Panc1 (cell line): Measurements from ENCODE around the gene ALK. TPM values are rescaled to one million over a fixed set of nuclear protein-coding genes. Genes with fewer than 3 reads are reported as not detected.

Experiments used
- ATAC-seq: fragments of 200-7000 bp; cut with Tn5 transposase; 2 replicates; pipeline ENCODE4 v1.9.1; 2020; ENCODE audit warnings: mild to moderate bottlenecking, moderate library complexity
- BruUV-seq: library from RNA; stranded (reverse); fragments of 400-500 nt; replicated peaks from 2 replicates; lab custom pipeline; 2021; lab: Mats Ljungman, UMichigan
- CTCF ChIA-PET: fragments of 300-600 bp; sonication (Branson Sonifier 250); formaldehyde crosslinking; loops from one replicate; lab custom pipeline; 2022; ENCODE audit warnings: antibody characterized with exemption; lab: Charles Lee
- POLR2A ChIA-PET: fragments of 300-600 bp; sonication (Branson Sonifier 250); formaldehyde crosslinking; loops from one replicate; lab custom pipeline; 2022; ENCODE audit warnings: antibody characterized with exemption; lab: Charles Lee
- DNase-seq: peaks from one replicate; pipeline ENCODE4 v3.0.0-alpha.2; 2010; ENCODE audit warnings: low read depth, low spot score
- H3K27ac ChIP-seq: 2 replicates; pipeline ENCODE4 v1.5.1; 2011; ENCODE audit warnings: mild to moderate bottlenecking, low read length, inconsistent platforms
- H3K27me3 ChIP-seq: fragments of 200-500 bp; sonication (Bioruptor generic); 2 replicates; pipeline ENCODE4 v1.6.0; 2014; ENCODE audit warnings: low read length, inconsistent platforms; ENCODE audit not compliant: control insufficient read depth, insufficient read depth
- H3K36me3 ChIP-seq: fragments of 200-500 bp; sonication (Bioruptor generic); 2 replicates; pipeline ENCODE4 v1.5.1; 2014; ENCODE audit warnings: inconsistent platforms, mild to moderate bottlenecking, low read length, moderate library complexity; ENCODE audit not compliant: control insufficient read depth, insufficient read depth
- H3K4me1 ChIP-seq: 2 replicates; pipeline ENCODE4 v1.5.1; 2011; ENCODE audit warnings: inconsistent platforms, mild to moderate bottlenecking, low read length, moderate library complexity; ENCODE audit not compliant: control insufficient read depth, insufficient read depth
- H3K4me3 ChIP-seq, 2 experiments: 2 replicates each; pipeline ENCODE4 v1.5.1; 2011 to 2012; ENCODE audit warnings: low read depth in 2 of 2, low read length in 2 of 2, mild to moderate bottlenecking in 2 of 2, inconsistent platforms in 1 of 2, moderate library complexity in 1 of 2
- H3K9me3 ChIP-seq: fragments of 200-500 bp; sonication (Bioruptor generic); 2 replicates; pipeline ENCODE4 v1.5.1; 2014; ENCODE audit warnings: low read depth, mild to moderate bottlenecking, inconsistent platforms, low read length, moderate library complexity; ENCODE audit not compliant: control insufficient read depth, insufficient read depth
- POLR2AphosphoS5 ChIP-seq: IDR thresholded peaks from 2 replicates; pipeline ENCODE4 v1.6.1; 2012; ENCODE audit warnings: mild to moderate bottlenecking, low read depth, low read length, moderate library complexity
- SIN3A ChIP-seq: IDR thresholded peaks from 2 replicates; pipeline ENCODE4 v1.6.1; 2012; ENCODE audit warnings: low read depth, mild to moderate bottlenecking, low read length, moderate library complexity, borderline replicate concordance; ENCODE audit not compliant: insufficient read depth
- TCF7L2 ChIP-seq: IDR thresholded peaks from 2 replicates; pipeline ENCODE4 v1.6.1; 2011; ENCODE audit warnings: mild to moderate bottlenecking, low read depth, low read length, inconsistent platforms
- in situ Hi-C: cut with HindIII; loops from 2 replicates; pipeline ENCODE4 v1.10.0; 2016; ENCODE audit warnings: low sequenced_read_pairs, low pct_unique_long_range_greater_than_20kb
- intact Hi-C: fragments of 100-400 bp; cut with micrococcal nuclease; formaldehyde crosslinking; loops from one replicate; pipeline ENCODE4 v1.10.0; 2022; ENCODE audit not compliant: unreplicated experiment
- total RNA-seq: library from RNA; stranded (reverse); gene quantifications from one replicate; pipeline ENCODE4 v1.2.1, GENCODE V29; 2021; ENCODE audit not compliant: unreplicated experiment
- TF ChIP-seq, protein P1 (sequence below), 2 experiments: IDR thresholded peaks; 2 replicates each; pipeline ENCODE4 v1.6.1; 2011 to 2012; ENCODE audit warnings: low read depth in 2 of 2, control low read depth in 1 of 2, low read length in 1 of 2, mild to moderate bottlenecking in 1 of 2, moderate library complexity in 1 of 2; ENCODE audit not compliant: insufficient read depth in 1 of 2
- TF ChIP-seq, protein P2 (sequence below): fragments of 450-650 bp; IDR thresholded peaks from 2 replicates; pipeline ENCODE4 v1.5.1; 2017; ENCODE audit warnings: mild to moderate bottlenecking

ALK gene
- total RNA-seq, 1 experiment from 2014 or later, result not detected

DNA sequence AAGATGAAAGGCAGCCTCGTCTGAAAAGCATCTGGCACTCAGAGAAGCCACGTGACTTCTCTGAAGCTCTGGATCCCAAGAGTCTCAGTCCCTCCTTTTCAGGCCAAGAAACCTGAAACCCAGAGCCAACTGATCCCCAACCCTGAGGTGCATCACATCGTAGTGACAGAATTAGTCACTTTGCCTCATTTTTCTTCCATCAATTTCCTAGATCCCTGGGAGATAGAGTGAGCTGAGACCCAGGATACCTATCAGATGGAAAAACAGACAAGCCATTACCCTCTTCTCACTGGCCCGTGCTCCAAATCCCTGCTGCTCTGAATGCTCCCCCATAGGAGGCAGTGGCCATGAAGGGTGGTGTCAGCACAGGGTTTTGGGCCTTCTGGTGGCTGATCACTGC is 113.1 kb downstream of the ALK start:
- H3K27ac ChIP-seq, result no peak overlapping the region
- H3K4me1 ChIP-seq, result no peaks in the 10 kb centered on the region
- no peaks in the 10 kb centered on the region for H3K9me3 ChIP-seq
- POLR2A ChIA-PET, result no interaction called here
- DNase-seq (no peak), ATAC-seq (no peak)
- no TSS peak for BruUV-seq
- peaks cover 2% of the 10 kb centered on the region; the same call in 1 of the 2 replicates for H3K27me3 ChIP-seq
- TF ChIP-seq, protein P1, sequence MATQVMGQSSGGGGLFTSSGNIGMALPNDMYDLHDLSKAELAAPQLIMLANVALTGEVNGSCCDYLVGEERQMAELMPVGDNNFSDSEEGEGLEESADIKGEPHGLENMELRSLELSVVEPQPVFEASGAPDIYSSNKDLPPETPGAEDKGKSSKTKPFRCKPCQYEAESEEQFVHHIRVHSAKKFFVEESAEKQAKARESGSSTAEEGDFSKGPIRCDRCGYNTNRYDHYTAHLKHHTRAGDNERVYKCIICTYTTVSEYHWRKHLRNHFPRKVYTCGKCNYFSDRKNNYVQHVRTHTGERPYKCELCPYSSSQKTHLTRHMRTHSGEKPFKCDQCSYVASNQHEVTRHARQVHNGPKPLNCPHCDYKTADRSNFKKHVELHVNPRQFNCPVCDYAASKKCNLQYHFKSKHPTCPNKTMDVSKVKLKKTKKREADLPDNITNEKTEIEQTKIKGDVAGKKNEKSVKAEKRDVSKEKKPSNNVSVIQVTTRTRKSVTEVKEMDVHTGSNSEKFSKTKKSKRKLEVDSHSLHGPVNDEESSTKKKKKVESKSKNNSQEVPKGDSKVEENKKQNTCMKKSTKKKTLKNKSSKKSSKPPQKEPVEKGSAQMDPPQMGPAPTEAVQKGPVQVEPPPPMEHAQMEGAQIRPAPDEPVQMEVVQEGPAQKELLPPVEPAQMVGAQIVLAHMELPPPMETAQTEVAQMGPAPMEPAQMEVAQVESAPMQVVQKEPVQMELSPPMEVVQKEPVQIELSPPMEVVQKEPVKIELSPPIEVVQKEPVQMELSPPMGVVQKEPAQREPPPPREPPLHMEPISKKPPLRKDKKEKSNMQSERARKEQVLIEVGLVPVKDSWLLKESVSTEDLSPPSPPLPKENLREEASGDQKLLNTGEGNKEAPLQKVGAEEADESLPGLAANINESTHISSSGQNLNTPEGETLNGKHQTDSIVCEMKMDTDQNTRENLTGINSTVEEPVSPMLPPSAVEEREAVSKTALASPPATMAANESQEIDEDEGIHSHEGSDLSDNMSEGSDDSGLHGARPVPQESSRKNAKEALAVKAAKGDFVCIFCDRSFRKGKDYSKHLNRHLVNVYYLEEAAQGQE (IDR thresholded peaks at IDR 0.05; ENCODE audit: insufficient read depth in 1 of 2, low read depth in 2 of 2, low read length in 1 of 2), result no peak
- TF ChIP-seq POLR2AphosphoS5 (no peak), TCF7L2 (no peak), SIN3A (no peak)
- TF ChIP-seq, protein P2, sequence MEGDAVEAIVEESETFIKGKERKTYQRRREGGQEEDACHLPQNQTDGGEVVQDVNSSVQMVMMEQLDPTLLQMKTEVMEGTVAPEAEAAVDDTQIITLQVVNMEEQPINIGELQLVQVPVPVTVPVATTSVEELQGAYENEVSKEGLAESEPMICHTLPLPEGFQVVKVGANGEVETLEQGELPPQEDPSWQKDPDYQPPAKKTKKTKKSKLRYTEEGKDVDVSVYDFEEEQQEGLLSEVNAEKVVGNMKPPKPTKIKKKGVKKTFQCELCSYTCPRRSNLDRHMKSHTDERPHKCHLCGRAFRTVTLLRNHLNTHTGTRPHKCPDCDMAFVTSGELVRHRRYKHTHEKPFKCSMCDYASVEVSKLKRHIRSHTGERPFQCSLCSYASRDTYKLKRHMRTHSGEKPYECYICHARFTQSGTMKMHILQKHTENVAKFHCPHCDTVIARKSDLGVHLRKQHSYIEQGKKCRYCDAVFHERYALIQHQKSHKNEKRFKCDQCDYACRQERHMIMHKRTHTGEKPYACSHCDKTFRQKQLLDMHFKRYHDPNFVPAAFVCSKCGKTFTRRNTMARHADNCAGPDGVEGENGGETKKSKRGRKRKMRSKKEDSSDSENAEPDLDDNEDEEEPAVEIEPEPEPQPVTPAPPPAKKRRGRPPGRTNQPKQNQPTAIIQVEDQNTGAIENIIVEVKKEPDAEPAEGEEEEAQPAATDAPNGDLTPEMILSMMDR, result no peak
- intact Hi-C loops, result no loop called here
- H3K36me3 ChIP-seq, result no peaks in the 10 kb centered on the region
- H3K4me3 ChIP-seq, result no peak overlapping the region
- CTCF ChIA-PET, result no interaction called here
- in situ Hi-C loops, result no loop called here

DNA sequence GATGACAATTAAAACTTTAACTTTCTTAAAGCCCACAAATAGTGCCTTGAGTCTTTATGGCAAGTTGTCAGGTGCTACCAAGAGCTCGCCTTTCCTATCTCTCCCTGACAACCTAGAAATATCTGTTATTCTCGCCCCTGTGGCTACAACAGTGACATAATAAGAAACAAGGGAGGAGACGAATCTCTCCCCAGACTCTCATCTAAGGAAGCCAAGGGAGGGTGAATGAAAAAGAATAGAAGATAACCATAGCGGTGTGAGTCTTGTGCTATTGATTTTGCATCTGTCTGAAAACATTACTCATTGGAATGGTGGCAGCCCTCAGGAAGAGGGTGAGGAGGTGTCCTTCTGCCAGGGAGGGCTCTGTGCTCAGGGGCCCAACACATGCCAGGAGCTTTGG is 114.3 kb downstream of the ALK start:
- Histone ChIP-seq H3K9me3 (no peaks in the 10 kb centered on the region), H3K4me3 (no peak overlapping the region), H3K27ac (no peak overlapping the region), H3K4me1 (no peaks in the 10 kb centered on the region), H3K36me3 (no peaks in the 10 kb centered on the region), H3K27me3 (no peaks in the 10 kb centered on the region)
- ChIA-PET POLR2A (no interaction called here), CTCF (no interaction called here)
- no peak for ATAC-seq
- no TSS peak for BruUV-seq
- intact Hi-C loops (no loop called here), in situ Hi-C loops (no loop called here)
- TF ChIP-seq, protein P2, result no peak
- no peak for TF ChIP-seq TCF7L2
- TF ChIP-seq SIN3A, result no peak
- TF ChIP-seq, protein P1 (IDR thresholded peaks at IDR 0.05; ENCODE audit: insufficient read depth in 1 of 2, low read depth in 2 of 2, low read length in 1 of 2), result no peak
- no peak for TF ChIP-seq POLR2AphosphoS5
- DNase-seq, result no peak
